ENCODE data around the gene USP40.

The USP40 gene

GRCh38 chr2:233471291-233472035, 95.1 kb downstream of the USP40 start:
- no peak for DNase-seq

GRCh38 chr2:233470839-233471238, 95.7 kb downstream of the USP40 start:
- DNase-seq, result no peak

- no peak for DNase-seq
These were observed 96.4 kb downstream of the USP40 start for GRCh38 chr2:233470011-233470687.

- DNase-seq, result no peak
These were observed 97.1 kb downstream of the USP40 start for GRCh38 chr2:233469261-233470010.

- no peak for DNase-seq
These were observed 97.9 kb downstream of the USP40 start for GRCh38 chr2:233468741-233469110.

- no peak for DNase-seq
These were observed 98.4 kb downstream of the USP40 start for GRCh38 chr2:233468047-233468740.

GRCh38 chr2:233466991-233467603, 99.5 kb downstream of the USP40 start:
- no peak for DNase-seq

GRCh38 chr2:233464531-233465240, 101.9 kb downstream of the USP40 start:
- DNase-seq, result no peak

GRCh38 chr2:233464056-233464455, 102.5 kb downstream of the USP40 start:
- DNase-seq, result no peak

GRCh38 chr2:233463586-233463985, 103.0 kb downstream of the USP40 start:
- DNase-seq, result no peak

- no peak for DNase-seq
These were observed 103.6 kb downstream of the USP40 start for GRCh38 chr2:233462826-233463470.

- DNase-seq, result no peak
These were observed 104.3 kb downstream of the USP40 start for GRCh38 chr2:233462202-233462785.

- DNase-seq, result no peak
These were observed 105.1 kb downstream of the USP40 start for GRCh38 chr2:233461481-233461891.

GRCh38 chr2:233460726-233461441, 105.7 kb downstream of the USP40 start:
- no peak for DNase-seq

GRCh38 chr2:233459426-233459825, 107.2 kb downstream of the USP40 start:
- no peak for DNase-seq

- DNase-seq, result no peak
These were observed 107.8 kb downstream of the USP40 start for GRCh38 chr2:233458826-233459225.

GRCh38 chr2:233458031-233458610, 108.5 kb downstream of the USP40 start:
- no peak for DNase-seq

GRCh38 chr2:233457356-233457755, 109.2 kb downstream of the USP40 start:
- no peak for DNase-seq

GRCh38 chr2:233456934-233457333, 109.6 kb downstream of the USP40 start:
- DNase-seq, result no peak

GRCh38 chr2:233456111-233456510, 110.5 kb downstream of the USP40 start:
- no peak for DNase-seq
